ENCODE data around the gene GCH1.

- TF ChIP-seq POLR2A (IDR thresholded peaks at IDR 0.05; ENCODE audit: low read depth, low read length) (no peak), POLR2AphosphoS5 (IDR thresholded peaks at IDR 0.05; ENCODE audit: low read depth, low read length) (no peak), TAF1 (IDR thresholded peaks at IDR 0.05; ENCODE audit: low read depth, low read length) (no peak), POU2F2 (IDR thresholded peaks at IDR 0.05; ENCODE audit: low read depth, low read length) (no peak), SPI1 (IDR thresholded peaks at IDR 0.05; ENCODE audit: low read depth, low read length) (no peak)
These were observed 34.2 kb upstream of the GCH1 start for GRCh38 chr14:54936816-54937215.

Measured in GM12891 (cell line).